Measurements from ENCODE around the gene FBLN7. TPM values are rescaled to one million over a fixed set of nuclear protein-coding genes. Genes with fewer than 3 reads are reported as not detected.
"Not testable (repeated sequence)": the region's sequence is repeated elsewhere in the genome, so short reads cannot be mapped to it uniquely, and the experiment has no call there.

FBLN7 gene
- total and polyA plus RNA-seq, 2 experiments from 2014 or later = 0.28 to 4.7 TPM

- DNase-seq (ENCODE audit: low read depth in 1 of 2, low spot score in 1 of 2) = peak in 1 of 2 donors; percentile 27
- no peaks in the 10 kb centered on the region for H3K36me3 ChIP-seq
- H3K27me3 ChIP-seq = peaks cover 45% of the 10 kb centered on the region
- H3K27ac ChIP-seq = no peak overlapping the region
- H3K9me3 ChIP-seq (ENCODE audit: low read depth) = no peaks in the 10 kb centered on the region
- no peak for TF ChIP-seq CTCF (IDR thresholded peaks at IDR 0.05; ENCODE audit: low read depth, low read length)
- no peaks in the 10 kb centered on the region for H3K4me1 ChIP-seq (ENCODE audit: low read depth)
- H3K4me3 ChIP-seq = peak overlapping the region; percentile 44
Observed at GRCh38 chr2:112137516-112138158, 548 bp upstream of the FBLN7 start.

- H3K36me3 ChIP-seq; H3K27ac ChIP-seq; H3K4me1 ChIP-seq (ENCODE audit: low read depth); H3K9me3 ChIP-seq (ENCODE audit: low read depth); H3K4me3 ChIP-seq; DNase-seq (ENCODE audit: low read depth in 1 of 2, low spot score in 1 of 2): not testable (repeated sequence)
- peaks cover 45% of the 10 kb centered on the region for H3K27me3 ChIP-seq
Observed at GRCh38 chr2:112139033-112139614, 939 bp downstream of the FBLN7 start.

- DNase-seq (ENCODE audit: low read depth in 1 of 2, low spot score in 1 of 2); H3K36me3 ChIP-seq; H3K27ac ChIP-seq; H3K9me3 ChIP-seq (ENCODE audit: low read depth); H3K4me1 ChIP-seq (ENCODE audit: low read depth); H3K4me3 ChIP-seq: not testable (repeated sequence)
- peaks cover 45% of the 10 kb centered on the region for H3K27me3 ChIP-seq
Observed at GRCh38 chr2:112139661-112140204, 1.5 kb downstream of the FBLN7 start.

- Histone ChIP-seq H3K27me3 (peaks cover 45% of the 10 kb centered on the region), H3K27ac (no peak overlapping the region), H3K4me1 (ENCODE audit: low read depth) (no peaks in the 10 kb centered on the region), H3K4me3 (peak overlapping the region; percentile 0), H3K36me3 (no peaks in the 10 kb centered on the region), H3K9me3 (ENCODE audit: low read depth) (no peaks in the 10 kb centered on the region)
- TF ChIP-seq CTCF (IDR thresholded peaks at IDR 0.05; ENCODE audit: low read depth, low read length) = no peak
- no peak for DNase-seq (ENCODE audit: low read depth in 1 of 2, low spot score in 1 of 2)
Observed at GRCh38 chr2:112140205-112140802, 2.1 kb downstream of the FBLN7 start.

- no peaks in the 10 kb centered on the region for H3K36me3 ChIP-seq
- no peak overlapping the region for H3K4me3 ChIP-seq
- DNase-seq (ENCODE audit: low read depth in 1 of 2, low spot score in 1 of 2) = no peak
- peaks cover 44% of the 10 kb centered on the region for H3K27me3 ChIP-seq
- no peaks in the 10 kb centered on the region for H3K4me1 ChIP-seq (ENCODE audit: low read depth)
- TF ChIP-seq CTCF (IDR thresholded peaks at IDR 0.05; ENCODE audit: low read depth, low read length) = no peak
- H3K9me3 ChIP-seq (ENCODE audit: low read depth) = no peaks in the 10 kb centered on the region
- no peak overlapping the region for H3K27ac ChIP-seq
Observed at GRCh38 chr2:112140899-112141625, 2.9 kb downstream of the FBLN7 start.

GRCh38 chr2:112141626-112142007 is 3.4 kb downstream of the FBLN7 start:
- Histone ChIP-seq H3K4me3 (no peak overlapping the region), H3K4me1 (ENCODE audit: low read depth) (no peaks in the 10 kb centered on the region), H3K27me3 (peaks cover 39% of the 10 kb centered on the region), H3K27ac (no peak overlapping the region), H3K36me3 (no peaks in the 10 kb centered on the region), H3K9me3 (ENCODE audit: low read depth) (no peaks in the 10 kb centered on the region)
- DNase-seq (ENCODE audit: low read depth in 1 of 2, low spot score in 1 of 2) = no peak
- no peak for TF ChIP-seq CTCF (IDR thresholded peaks at IDR 0.05; ENCODE audit: low read depth, low read length)
